Measurements from ENCODE around the gene SETDB2. TPM values are rescaled to one million over a fixed set of nuclear protein-coding genes. Genes with fewer than 3 reads are reported as not detected.

The SETDB2 gene
- total RNA-seq (ENCODE audit: low replicate concordance), result 6.1 and 11.0 TPM in 2 replicates

GRCh38 chr13:49443704-49444523 is at the start of gene SETDB2, which contains the start of gene CAB39L:
Gene SETDB2 (plus strand): TSS chr13:49444274. CDS start chr13:49451894, 7,620 bp downstream.
Gene CAB39L (minus strand): TSS chr13:49444064. CDS start chr13:49382910, 61,154 bp downstream.
- peak; percentile 98 for DNase-seq (ENCODE audit: low read depth)
- peak within 1 kb of the TSS; percentile 97 for H3K4me3 ChIP-seq (ENCODE audit: low read depth, low read length)
- peak; percentile 48 for TF ChIP-seq CTCF (IDR thresholded peaks at IDR 0.05; ENCODE audit: insufficient read depth, low read length)

GRCh38 chr13:49395451-49395865 is 48.6 kb upstream of the SETDB2 start:
- TF ChIP-seq CTCF (IDR thresholded peaks at IDR 0.05; ENCODE audit: insufficient read depth, low read length), result no peak
- peak; percentile 88 for DNase-seq (ENCODE audit: low read depth)
- H3K4me3 ChIP-seq (ENCODE audit: low read depth, low read length), result no peak overlapping the region

- DNase-seq (ENCODE audit: low read depth), result no peak
- H3K4me3 ChIP-seq (ENCODE audit: low read depth, low read length), result no peak overlapping the region
- no peak for TF ChIP-seq CTCF (IDR thresholded peaks at IDR 0.05; ENCODE audit: insufficient read depth, low read length)
These were observed 48.1 kb upstream of the SETDB2 start for GRCh38 chr13:49395878-49396380.

- no peak for DNase-seq (ENCODE audit: low read depth)
- TF ChIP-seq CTCF (IDR thresholded peaks at IDR 0.05; ENCODE audit: insufficient read depth, low read length), result no peak
- no peak overlapping the region for H3K4me3 ChIP-seq (ENCODE audit: low read depth, low read length)
These were observed 44.1 kb upstream of the SETDB2 start for GRCh38 chr13:49399801-49400472.

- DNase-seq (ENCODE audit: low read depth), result peak; percentile 72
- no peak overlapping the region for H3K4me3 ChIP-seq (ENCODE audit: low read depth, low read length)
These were observed 43.1 kb upstream of the SETDB2 start for GRCh38 chr13:49400755-49401659.

More at GRCh38 chr13:49400755-49401659, 43.1 kb upstream of the SETDB2 start:
- TF ChIP-seq CTCF (IDR thresholded peaks at IDR 0.05; ENCODE audit: insufficient read depth, low read length), result no peak

Data from fibroblast of the aortic adventitia (primary cell).